GM12892 (cell line): ENCODE results near the gene ABCB11.

ENCODE experiments used
- POLR2A ChIP-seq: IDR thresholded peaks from 2 replicates; pipeline ENCODE4 v1.6.1; 2011; ENCODE audit warnings: low read depth, low read length, control low read depth
- POLR2AphosphoS5 ChIP-seq: IDR thresholded peaks from 2 replicates; pipeline ENCODE4 v1.6.1; 2011; ENCODE audit warnings: low read depth, low read length, control low read depth
- TAF1 ChIP-seq: IDR thresholded peaks from 2 replicates; pipeline ENCODE4 v1.6.1; 2011; ENCODE audit warnings: low read depth, mild to moderate bottlenecking, control low read depth, low read length, borderline replicate concordance

- TF ChIP-seq POLR2AphosphoS5 (no peak), POLR2A (no peak), TAF1 (no peak)
Measured at GRCh38 chr2:168992026-168992425, 39.1 kb downstream of the ABCB11 start.
